ENCODE measurements around the gene PDP2. TPM values are rescaled to one million over a fixed set of nuclear protein-coding genes. Genes with fewer than 3 reads are reported as not detected.

Gene PDP2
- total RNA-seq, 1 donor from 2014 or later: 18.3 TPM

DNA sequence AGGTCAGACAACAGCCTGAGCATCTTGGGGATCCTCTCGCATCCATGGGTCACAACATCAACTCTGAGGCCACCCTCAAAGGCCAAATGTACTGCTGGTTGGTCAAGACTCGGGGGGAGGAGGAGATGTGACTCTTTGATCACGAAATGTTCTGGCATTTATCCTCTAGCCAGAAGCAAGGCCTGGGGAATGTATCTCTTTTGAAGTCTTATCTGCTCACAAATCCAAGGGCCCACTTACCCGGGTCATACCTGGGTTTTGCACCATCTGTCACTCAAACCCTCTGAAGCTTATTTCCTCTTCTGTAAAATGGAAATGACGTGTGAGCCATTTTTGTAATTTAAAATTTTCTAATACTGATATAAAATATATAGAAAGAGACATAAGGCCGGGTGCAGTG is 22.9 kb upstream of the PDP2 start:
- Mint-ChIP-seq H3K36me3 (ENCODE audit: unreplicated experiment) (no peaks in the 10 kb centered on the region), H3K9me3 (ENCODE audit: unreplicated experiment) (peaks cover 4% of the 10 kb centered on the region), H3K27me3 (ENCODE audit: unreplicated experiment) (peaks cover 2% of the 10 kb centered on the region), H3K4me3 (ENCODE audit: unreplicated experiment) (no peak overlapping the region), H3K4me1 (ENCODE audit: low read depth, unreplicated experiment) (no peaks in the 10 kb centered on the region), H3K27ac (ENCODE audit: unreplicated experiment) (no peak overlapping the region)
- no peak for DNase-seq
- TF ChIP-seq, protein P1, sequence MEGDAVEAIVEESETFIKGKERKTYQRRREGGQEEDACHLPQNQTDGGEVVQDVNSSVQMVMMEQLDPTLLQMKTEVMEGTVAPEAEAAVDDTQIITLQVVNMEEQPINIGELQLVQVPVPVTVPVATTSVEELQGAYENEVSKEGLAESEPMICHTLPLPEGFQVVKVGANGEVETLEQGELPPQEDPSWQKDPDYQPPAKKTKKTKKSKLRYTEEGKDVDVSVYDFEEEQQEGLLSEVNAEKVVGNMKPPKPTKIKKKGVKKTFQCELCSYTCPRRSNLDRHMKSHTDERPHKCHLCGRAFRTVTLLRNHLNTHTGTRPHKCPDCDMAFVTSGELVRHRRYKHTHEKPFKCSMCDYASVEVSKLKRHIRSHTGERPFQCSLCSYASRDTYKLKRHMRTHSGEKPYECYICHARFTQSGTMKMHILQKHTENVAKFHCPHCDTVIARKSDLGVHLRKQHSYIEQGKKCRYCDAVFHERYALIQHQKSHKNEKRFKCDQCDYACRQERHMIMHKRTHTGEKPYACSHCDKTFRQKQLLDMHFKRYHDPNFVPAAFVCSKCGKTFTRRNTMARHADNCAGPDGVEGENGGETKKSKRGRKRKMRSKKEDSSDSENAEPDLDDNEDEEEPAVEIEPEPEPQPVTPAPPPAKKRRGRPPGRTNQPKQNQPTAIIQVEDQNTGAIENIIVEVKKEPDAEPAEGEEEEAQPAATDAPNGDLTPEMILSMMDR (IDR thresholded peaks at IDR 0.05; ENCODE audit: partially characterized antibody, unreplicated experiment): no peak

DNA sequence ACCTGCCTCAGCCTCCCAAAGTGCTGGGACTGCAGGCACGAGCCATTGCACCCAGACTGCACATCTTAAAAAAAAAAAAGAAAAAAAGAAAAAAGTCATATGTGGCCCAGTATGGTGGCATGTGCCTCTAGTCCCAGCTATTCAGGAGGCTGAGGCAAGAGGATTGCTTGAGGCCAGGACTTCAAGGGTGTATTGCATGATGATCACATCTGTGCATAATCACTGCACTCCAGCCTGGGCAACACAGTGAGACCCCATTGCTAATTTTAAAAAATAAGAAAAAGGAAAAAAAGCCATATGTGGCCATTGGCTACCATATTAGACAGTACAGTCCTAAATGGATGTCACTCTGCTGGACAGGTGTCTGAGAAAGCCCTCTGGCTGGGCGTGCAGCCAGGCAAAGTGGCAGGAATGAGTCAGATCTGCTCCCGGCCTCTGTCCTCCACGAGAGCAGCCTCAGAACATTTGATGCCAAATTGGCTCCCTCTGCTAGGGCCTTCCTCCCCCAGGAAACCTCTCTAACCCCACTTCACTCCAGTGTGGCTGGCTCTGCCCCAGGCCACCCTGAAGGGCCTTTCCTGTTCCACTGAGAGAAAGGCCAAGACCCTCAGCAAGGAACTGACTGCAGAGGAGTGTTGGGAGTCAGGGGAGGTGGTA is 21.4 kb upstream of the PDP2 start:
- Mint-ChIP-seq H3K27ac (ENCODE audit: unreplicated experiment) (no peak overlapping the region), H3K9me3 (ENCODE audit: unreplicated experiment) (peaks cover 4% of the 10 kb centered on the region), H3K4me3 (ENCODE audit: unreplicated experiment) (no peak overlapping the region), H3K36me3 (ENCODE audit: unreplicated experiment) (no peaks in the 10 kb centered on the region), H3K27me3 (ENCODE audit: unreplicated experiment) (peaks cover 2% of the 10 kb centered on the region), H3K4me1 (ENCODE audit: low read depth, unreplicated experiment) (no peaks in the 10 kb centered on the region)
- TF ChIP-seq, protein P1 (IDR thresholded peaks at IDR 0.05; ENCODE audit: partially characterized antibody, unreplicated experiment): no peak
- no peak for DNase-seq

DNA sequence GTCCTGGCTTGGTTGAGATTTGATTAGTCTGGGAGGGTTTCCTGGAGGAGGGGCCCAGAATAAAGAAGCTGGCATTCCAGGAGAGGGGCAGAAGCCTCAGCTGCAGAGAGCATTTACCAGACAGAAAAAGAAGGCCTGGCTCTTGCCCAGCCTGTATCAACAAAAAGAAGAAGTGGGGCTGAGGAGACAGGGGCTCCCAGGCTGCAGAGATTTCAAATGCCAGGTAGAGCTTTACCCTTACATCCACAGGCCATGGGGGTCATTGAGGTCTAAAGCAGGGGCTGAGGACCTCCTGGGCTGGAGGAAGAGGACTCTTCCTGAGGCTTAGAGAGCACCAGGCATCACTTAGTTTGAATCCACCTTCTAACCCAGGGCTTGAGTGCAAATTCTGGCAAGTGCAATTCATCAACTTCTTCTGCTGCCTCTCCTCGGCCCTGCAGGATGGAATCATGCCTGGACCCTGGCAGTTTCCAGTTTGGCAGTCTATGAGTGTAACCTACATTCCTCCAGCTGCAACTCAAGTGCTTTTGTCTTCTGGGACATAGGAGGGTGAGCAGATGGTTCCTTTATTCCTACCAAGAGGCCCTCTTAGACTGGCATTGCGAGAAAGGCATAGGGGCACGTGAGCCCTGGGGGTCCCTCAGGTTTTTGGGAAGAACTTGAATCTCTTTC is 20.8 kb upstream of the PDP2 start:
- TF ChIP-seq, protein P1 (IDR thresholded peaks at IDR 0.05; ENCODE audit: partially characterized antibody, unreplicated experiment): no peak
- Mint-ChIP-seq H3K4me3 (ENCODE audit: unreplicated experiment) (no peak overlapping the region), H3K4me1 (ENCODE audit: low read depth, unreplicated experiment) (no peaks in the 10 kb centered on the region), H3K9me3 (ENCODE audit: unreplicated experiment) (peaks cover 3% of the 10 kb centered on the region), H3K27me3 (ENCODE audit: unreplicated experiment) (peaks cover 2% of the 10 kb centered on the region), H3K36me3 (ENCODE audit: unreplicated experiment) (no peaks in the 10 kb centered on the region), H3K27ac (ENCODE audit: unreplicated experiment) (no peak overlapping the region)
- DNase-seq: no peak

DNA sequence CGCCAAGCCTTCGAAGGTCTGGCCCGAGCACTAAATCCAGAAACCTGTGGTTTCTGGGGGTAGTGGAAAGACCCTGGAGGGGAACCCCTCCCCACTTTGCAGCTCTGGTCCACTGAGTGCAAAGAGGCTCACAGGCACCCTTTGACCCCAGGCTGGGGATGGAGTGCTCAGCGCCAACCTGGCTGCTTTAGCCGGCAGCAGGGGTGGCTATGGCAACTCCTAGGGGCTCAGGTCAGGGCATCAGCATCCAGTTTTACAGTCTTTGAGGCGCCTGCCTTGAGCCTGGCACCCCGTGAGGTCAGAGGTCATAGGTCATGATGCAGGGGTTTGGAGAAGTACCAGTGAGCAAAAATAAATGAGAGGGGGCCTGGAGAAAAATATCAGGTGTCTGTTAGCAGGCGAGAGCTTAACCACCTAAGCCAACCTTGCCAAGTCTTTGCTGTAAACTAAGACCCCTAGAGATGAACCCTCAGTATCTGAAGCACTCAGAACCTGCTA is 18.2 kb upstream of the PDP2 start:
- no peaks in the 10 kb centered on the region for H3K4me1 Mint-ChIP-seq (ENCODE audit: low read depth, unreplicated experiment)
- no peaks in the 10 kb centered on the region for H3K9me3 Mint-ChIP-seq (ENCODE audit: unreplicated experiment)
- H3K27ac Mint-ChIP-seq (ENCODE audit: unreplicated experiment): no peak overlapping the region
- no peak overlapping the region for H3K4me3 Mint-ChIP-seq (ENCODE audit: unreplicated experiment)
- H3K27me3 Mint-ChIP-seq (ENCODE audit: unreplicated experiment): peaks cover 4% of the 10 kb centered on the region
- no peak for DNase-seq
- TF ChIP-seq, protein P1 (IDR thresholded peaks at IDR 0.05; ENCODE audit: partially characterized antibody, unreplicated experiment): no peak
- H3K36me3 Mint-ChIP-seq (ENCODE audit: unreplicated experiment): no peaks in the 10 kb centered on the region

DNA sequence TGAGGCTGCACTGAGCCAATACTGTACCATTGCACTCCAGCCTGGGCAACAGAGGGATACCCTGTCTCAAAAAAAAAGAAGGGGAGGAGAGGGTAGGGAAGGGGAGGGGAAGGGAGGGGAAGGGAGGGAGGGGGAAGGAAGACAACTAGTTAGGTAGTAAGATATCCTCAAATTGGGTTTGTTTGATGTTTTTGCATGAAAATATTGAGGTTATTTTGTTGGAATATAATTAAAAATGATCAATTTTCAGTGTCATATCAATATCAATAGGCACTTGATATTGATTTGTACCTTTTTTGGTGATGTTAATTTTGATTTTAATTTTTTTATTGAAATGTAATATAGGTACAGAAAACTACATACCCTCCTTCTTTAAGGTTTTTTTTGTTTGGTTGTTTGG is 16.6 kb upstream of the PDP2 start:
- Mint-ChIP-seq H3K27ac (ENCODE audit: unreplicated experiment) (no peak overlapping the region), H3K4me1 (ENCODE audit: low read depth, unreplicated experiment) (no peaks in the 10 kb centered on the region), H3K4me3 (ENCODE audit: unreplicated experiment) (no peak overlapping the region), H3K27me3 (ENCODE audit: unreplicated experiment) (peaks cover 6% of the 10 kb centered on the region), H3K9me3 (ENCODE audit: unreplicated experiment) (no peaks in the 10 kb centered on the region), H3K36me3 (ENCODE audit: unreplicated experiment) (no peaks in the 10 kb centered on the region)
- TF ChIP-seq, protein P1 (IDR thresholded peaks at IDR 0.05; ENCODE audit: partially characterized antibody, unreplicated experiment): no peak
- DNase-seq: no peak

All from glutamatergic neuron (in vitro differentiated cells).